ENCODE measurements around the gene UTP11.

Gene UTP11

DNA sequence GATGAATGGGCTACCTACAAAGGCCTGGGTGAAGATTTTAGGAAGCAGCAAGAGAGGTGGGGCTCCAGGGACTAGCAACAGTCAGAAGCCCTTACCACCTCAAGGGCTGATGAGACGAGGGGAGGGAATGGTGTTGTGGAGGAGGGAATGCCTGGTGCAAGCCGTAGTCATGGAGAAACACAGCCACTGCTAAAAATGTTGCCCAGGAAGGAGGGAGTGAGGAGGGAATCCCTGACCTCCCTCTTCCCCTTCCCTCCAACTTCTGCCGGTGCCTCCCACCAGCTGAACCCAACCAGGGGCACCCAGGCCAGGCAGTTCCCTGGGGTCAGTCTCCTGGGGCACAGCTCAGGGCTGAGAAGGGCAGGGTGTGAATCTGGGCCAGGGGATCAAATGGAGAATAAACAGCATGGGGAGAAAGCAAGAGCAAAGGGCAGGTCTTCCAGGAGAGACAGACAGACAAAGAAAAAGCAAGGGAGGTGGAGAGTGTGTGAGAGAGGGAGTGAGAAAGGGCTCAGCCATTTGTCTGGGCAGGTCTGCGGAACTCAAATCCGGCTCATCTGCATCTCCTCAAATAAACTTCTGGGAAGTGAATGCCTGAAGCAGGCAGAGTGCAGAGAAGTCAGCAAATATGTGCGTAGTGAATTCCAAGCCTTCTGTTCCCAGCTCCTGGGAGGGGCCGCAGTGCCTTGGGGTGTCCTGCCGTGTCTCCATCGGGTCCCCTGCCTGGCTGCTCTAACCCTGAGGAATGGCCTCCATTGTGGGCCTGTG, 61.2 kb downstream of the UTP11 start:
- DNase-seq = no peak

DNA sequence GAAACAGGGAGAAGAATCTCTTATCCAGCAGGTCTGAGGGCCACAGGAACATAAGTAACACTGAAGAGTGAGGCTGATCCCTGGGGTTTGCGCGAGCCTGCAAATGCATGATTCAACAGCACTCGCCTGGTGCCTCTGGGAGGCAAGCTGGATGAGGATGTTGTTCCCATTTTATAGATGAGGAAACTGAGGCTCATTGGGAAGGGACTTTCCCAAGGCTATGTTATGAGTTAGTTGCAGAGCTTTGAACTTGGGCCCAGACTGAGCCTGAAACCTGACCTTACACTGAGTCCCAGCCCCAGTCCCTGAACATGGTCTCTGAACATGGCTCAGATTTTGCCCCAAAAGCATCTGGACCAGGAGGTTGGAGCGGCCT, 61.8 kb downstream of the UTP11 start:
- no peak for DNase-seq
